Stimulated activated CD8-positive, alpha-beta memory T cell treated with anti-CD3 and anti-CD28 coated beads, Interleukin-4, amount 100 ng/mL, for 4 hours (primary cell): Measurements from ENCODE around the gene RUNDC1.
"Not testable (repeated sequence)": the region's sequence is repeated elsewhere in the genome, so short reads cannot be mapped to it uniquely, and the experiment has no call there.

Source experiments
- DNase-seq, 2 donors: peaks; one replicate each; pipeline ENCODE4 v3.0.0-alpha.2; 2020; ENCODE audit warnings: low read depth in 2 of 2, low spot score in 1 of 2

The RUNDC1 gene

GRCh38 chr17:42980274-42980765, at the start of gene RUNDC1:
RUNDC1 (plus strand) TSS chr17:42980565; CDS start chr17:42980577, 12 bp downstream.
- peak; percentile 85 to 86 for DNase-seq

GRCh38 chr17:42937712-42938596, 42.4 kb upstream of the RUNDC1 start:
- DNase-seq: no peak

GRCh38 chr17:42944211-42944610, 36.2 kb upstream of the RUNDC1 start:
- DNase-seq: no peak

GRCh38 chr17:42946812-42947211, 33.6 kb upstream of the RUNDC1 start:
- no peak for DNase-seq

GRCh38 chr17:42950044-42950783, 30.2 kb upstream of the RUNDC1 start:
- DNase-seq: no peak

GRCh38 chr17:42953669-42954068, 26.7 kb upstream of the RUNDC1 start:
- no peak for DNase-seq

- peak; percentile 73 to 79 for DNase-seq
Measured at GRCh38 chr17:42964161-42964932, 16.0 kb upstream of the RUNDC1 start, which contains the start of gene AARSD1. AARSD1 (minus strand) TSS chr17:42964454; CDS start chr17:42964440, 14 bp downstream.

- no peak for DNase-seq
Measured at GRCh38 chr17:42967925-42968324, 12.4 kb upstream of the RUNDC1 start.

- no peak for DNase-seq
Measured at GRCh38 chr17:42969001-42969581, 11.3 kb upstream of the RUNDC1 start.

GRCh38 chr17:42971589-42971988, 8.8 kb upstream of the RUNDC1 start:
- no peak for DNase-seq

- DNase-seq: not testable (repeated sequence)
Measured at GRCh38 chr17:42973323-42973722, 7.0 kb upstream of the RUNDC1 start.

GRCh38 chr17:42975265-42975664, 5.1 kb upstream of the RUNDC1 start:
- DNase-seq: no peak

- not testable (repeated sequence) for DNase-seq
Measured at GRCh38 chr17:42975701-42976100, 4.7 kb upstream of the RUNDC1 start.

- no peak for DNase-seq
Measured at GRCh38 chr17:42979511-42980273, 673 bp upstream of the RUNDC1 start, which contains the start of gene PTGES3L. PTGES3L (minus strand) TSS chr17:42980080; CDS start chr17:42980053, 27 bp downstream.

- no peak for DNase-seq
Measured at GRCh38 chr17:42980766-42981397, 517 bp downstream of the RUNDC1 start.

GRCh38 chr17:42982266-42982665, 1.9 kb downstream of the RUNDC1 start:
- no peak for DNase-seq

- no peak for DNase-seq
Measured at GRCh38 chr17:42985225-42985624, 4.9 kb downstream of the RUNDC1 start.

- DNase-seq: no peak
Measured at GRCh38 chr17:42989141-42989540, 8.8 kb downstream of the RUNDC1 start.
